ENCODE measurements around the gene TRAF1. TPM values are rescaled to one million over a fixed set of nuclear protein-coding genes. Genes with fewer than 3 reads are reported as not detected.

The TRAF1 gene
- total RNA-seq, 1 experiment from 2014 or later = 4.7 TPM

- H3K9me3 ChIP-seq (ENCODE audit: control insufficient read depth, insufficient read depth, low read depth, low read length) = no peaks in the 10 kb centered on the region
- H3K27ac ChIP-seq (ENCODE audit: low read length) = no peak overlapping the region
- ChIA-PET CTCF (no interaction called here), POLR2A (no interaction called here)
- no peaks in the 10 kb centered on the region for H3K27me3 ChIP-seq (ENCODE audit: control insufficient read depth, insufficient read depth, low read length)
- H3K36me3 ChIP-seq (ENCODE audit: control insufficient read depth, insufficient read depth, low read length) = no peaks in the 10 kb centered on the region
- ATAC-seq (no peak), DNase-seq (ENCODE audit: low read depth, low spot score) (no peak)
- H3K4me3 ChIP-seq (ENCODE audit: low read depth in 2 of 2, low read length in 2 of 2) = no peak overlapping the region
- in situ Hi-C loops (cut with HindIII; ENCODE audit: low pct_unique_long_range_greater_than_20kb, low sequenced_read_pairs) = no loop called here
- intact Hi-C loops (cut with micrococcal nuclease; ENCODE audit: unreplicated experiment) = no loop called here
- no TSS peak for BruUV-seq (replicated peaks)
- no peaks in the 10 kb centered on the region for H3K4me1 ChIP-seq (ENCODE audit: control insufficient read depth, insufficient read depth, low read length)
- TF ChIP-seq POLR2AphosphoS5 (IDR thresholded peaks at IDR 0.05; ENCODE audit: low read depth, low read length) (no peak), SIN3A (IDR thresholded peaks at IDR 0.05; ENCODE audit: borderline replicate concordance, insufficient read depth, low read depth, low read length) (no peak), CTCF (IDR thresholded peaks at IDR 0.05) (no peak), TCF7L2 (IDR thresholded peaks at IDR 0.05; ENCODE audit: low read depth, low read length) (no peak)
- TF ChIP-seq, protein P1, sequence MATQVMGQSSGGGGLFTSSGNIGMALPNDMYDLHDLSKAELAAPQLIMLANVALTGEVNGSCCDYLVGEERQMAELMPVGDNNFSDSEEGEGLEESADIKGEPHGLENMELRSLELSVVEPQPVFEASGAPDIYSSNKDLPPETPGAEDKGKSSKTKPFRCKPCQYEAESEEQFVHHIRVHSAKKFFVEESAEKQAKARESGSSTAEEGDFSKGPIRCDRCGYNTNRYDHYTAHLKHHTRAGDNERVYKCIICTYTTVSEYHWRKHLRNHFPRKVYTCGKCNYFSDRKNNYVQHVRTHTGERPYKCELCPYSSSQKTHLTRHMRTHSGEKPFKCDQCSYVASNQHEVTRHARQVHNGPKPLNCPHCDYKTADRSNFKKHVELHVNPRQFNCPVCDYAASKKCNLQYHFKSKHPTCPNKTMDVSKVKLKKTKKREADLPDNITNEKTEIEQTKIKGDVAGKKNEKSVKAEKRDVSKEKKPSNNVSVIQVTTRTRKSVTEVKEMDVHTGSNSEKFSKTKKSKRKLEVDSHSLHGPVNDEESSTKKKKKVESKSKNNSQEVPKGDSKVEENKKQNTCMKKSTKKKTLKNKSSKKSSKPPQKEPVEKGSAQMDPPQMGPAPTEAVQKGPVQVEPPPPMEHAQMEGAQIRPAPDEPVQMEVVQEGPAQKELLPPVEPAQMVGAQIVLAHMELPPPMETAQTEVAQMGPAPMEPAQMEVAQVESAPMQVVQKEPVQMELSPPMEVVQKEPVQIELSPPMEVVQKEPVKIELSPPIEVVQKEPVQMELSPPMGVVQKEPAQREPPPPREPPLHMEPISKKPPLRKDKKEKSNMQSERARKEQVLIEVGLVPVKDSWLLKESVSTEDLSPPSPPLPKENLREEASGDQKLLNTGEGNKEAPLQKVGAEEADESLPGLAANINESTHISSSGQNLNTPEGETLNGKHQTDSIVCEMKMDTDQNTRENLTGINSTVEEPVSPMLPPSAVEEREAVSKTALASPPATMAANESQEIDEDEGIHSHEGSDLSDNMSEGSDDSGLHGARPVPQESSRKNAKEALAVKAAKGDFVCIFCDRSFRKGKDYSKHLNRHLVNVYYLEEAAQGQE (IDR thresholded peaks at IDR 0.05; ENCODE audit: insufficient read depth in 1 of 2, low read depth in 2 of 2, low read length in 1 of 2) = no peak
These were observed 18.4 kb upstream of the TRAF1 start for GRCh38 chr9:120944948-120945347.

- Histone ChIP-seq H3K4me3 (ENCODE audit: low read depth in 2 of 2, low read length in 2 of 2) (no peak overlapping the region), H3K9me3 (ENCODE audit: control insufficient read depth, insufficient read depth, low read depth, low read length) (no peaks in the 10 kb centered on the region), H3K36me3 (ENCODE audit: control insufficient read depth, insufficient read depth, low read length) (no peaks in the 10 kb centered on the region), H3K27me3 (ENCODE audit: control insufficient read depth, insufficient read depth, low read length) (no peaks in the 10 kb centered on the region), H3K4me1 (ENCODE audit: control insufficient read depth, insufficient read depth, low read length) (no peaks in the 10 kb centered on the region), H3K27ac (ENCODE audit: low read length) (no peak overlapping the region)
- TF ChIP-seq, protein P1 (IDR thresholded peaks at IDR 0.05; ENCODE audit: insufficient read depth in 1 of 2, low read depth in 2 of 2, low read length in 1 of 2) = no peak
- in situ Hi-C loops (cut with HindIII; ENCODE audit: low pct_unique_long_range_greater_than_20kb, low sequenced_read_pairs) = no loop called here
- BruUV-seq (replicated peaks) = no TSS peak
- ChIA-PET POLR2A (no interaction called here), CTCF (no interaction called here)
- intact Hi-C loops (cut with micrococcal nuclease; ENCODE audit: unreplicated experiment) = no loop called here
- no peak for DNase-seq (ENCODE audit: low read depth, low spot score)
- ATAC-seq = no peak
These were observed 17.8 kb upstream of the TRAF1 start for GRCh38 chr9:120944434-120944843.

Measured in Panc1 (cell line).